A549 (cell line): ENCODE measurements around the gene USP36.

Experiments used
- CBX2 ChIP-seq: fragments of 200-600 bp; sonication (generic); IDR thresholded peaks from 2 replicates; pipeline ENCODE4 v1.6.1; 2016; ENCODE audit warnings: low read depth, mild to moderate bottlenecking, borderline replicate concordance
- CEBPB ChIP-seq, 2 experiments: fragments of >200 bp in 1 of 2; sonication (Bioruptor Twin) in 1 of 2; formaldehyde crosslinking in 1 of 2; IDR thresholded peaks; 2 replicates each; pipeline ENCODE4 v1.6.1; 2012 to 2016
- ESRRA ChIP-seq: fragments of 150-350 bp; IDR thresholded peaks from 2 replicates; pipeline ENCODE4 v1.6.1; 2014; ENCODE audit warnings: mild to moderate bottlenecking, low read length, borderline replicate concordance
- HOXA7 ChIP-seq: fragments of 250-450 bp; sonication (Bioruptor Pico); IDR thresholded peaks from 2 replicates; pipeline ENCODE4 v1.5.0; 2020; ENCODE audit warnings: mild to moderate bottlenecking, moderate library complexity
- MAFK ChIP-seq: fragments of 450-650 bp; IDR thresholded peaks from 2 replicates; pipeline ENCODE4 v1.6.1; 2014; ENCODE audit not compliant: partially characterized antibody
- MYC ChIP-seq: IDR thresholded peaks from 2 replicates; pipeline ENCODE4 v1.6.1; 2012; ENCODE audit warnings: mild to moderate bottlenecking, inconsistent platforms, low read length, improper control_type of control experiment, borderline replicate concordance
- POLR2A ChIP-seq: IDR thresholded peaks from 2 replicates; pipeline ENCODE4 v1.6.1; 2012; ENCODE audit warnings: mild to moderate bottlenecking, low read length
- POLR2AphosphoS2 ChIP-seq: conservative IDR thresholded peaks from 2 replicates; pipeline ENCODE4 v1.6.1; 2012; ENCODE audit warnings: low read length, improper control_type of control experiment, inconsistent platforms
- RAD21 ChIP-seq, 2 experiments: fragments of >200 bp in 1 of 2; sonication (Bioruptor Twin) in 1 of 2; formaldehyde crosslinking in 1 of 2; IDR thresholded peaks in 1 of 2; conservative IDR thresholded peaks in 1 of 2; 2 replicates in 1 of 2; 3 replicates in 1 of 2; pipeline ENCODE4 v1.6.1; 2012 to 2018; ENCODE audit warnings: inconsistent platforms in 1 of 2
- TF ChIP-seq, protein P1 (sequence below): fragments of 150-350 bp; IDR thresholded peaks from 2 replicates; pipeline ENCODE4 v1.6.1; 2014; ENCODE audit warnings: low read depth, mild to moderate bottlenecking, low read length
- TF ChIP-seq, protein P2 (sequence below): IDR thresholded peaks from 2 replicates; pipeline ENCODE4 v1.6.1; 2012
- TF ChIP-seq, protein P3 (sequence below): fragments of 200-600 bp; sonication (generic); IDR thresholded peaks from 2 replicates; pipeline ENCODE4 v1.6.1; 2016; ENCODE audit warnings: antibody characterized with exemption, mild to moderate bottlenecking, moderate library complexity
- TF ChIP-seq, protein P4 (sequence below): fragments of >200 bp; sonication (Bioruptor Twin); formaldehyde crosslinking; IDR thresholded peaks from 3 replicates; pipeline ENCODE4 v1.5.1; 2016

DNA sequence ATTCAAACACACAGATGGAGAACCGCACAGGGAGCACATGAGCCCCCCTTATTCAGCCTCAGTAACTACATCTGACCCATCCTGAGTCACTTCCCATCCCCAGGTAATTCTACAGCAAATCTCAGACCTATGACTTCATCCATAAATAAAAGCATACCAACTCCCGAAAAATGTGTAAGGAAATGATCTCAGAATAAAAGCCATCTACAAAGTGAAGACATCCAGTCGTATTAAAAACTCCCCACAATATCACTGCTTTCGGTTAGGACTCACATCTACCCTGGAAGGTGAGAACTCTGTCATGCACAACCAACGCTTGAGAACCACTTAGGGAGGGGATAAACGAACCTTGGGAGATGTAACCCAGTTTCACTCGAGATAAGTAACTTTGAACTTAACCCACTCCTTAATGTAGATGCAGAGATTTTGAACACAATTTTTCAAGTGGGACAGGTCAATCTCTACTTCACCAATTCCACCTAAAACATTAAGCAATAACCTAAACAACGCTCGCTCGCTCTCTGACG, 1.3 kb downstream of the USP36 start:
- TF ChIP-seq, protein P1, sequence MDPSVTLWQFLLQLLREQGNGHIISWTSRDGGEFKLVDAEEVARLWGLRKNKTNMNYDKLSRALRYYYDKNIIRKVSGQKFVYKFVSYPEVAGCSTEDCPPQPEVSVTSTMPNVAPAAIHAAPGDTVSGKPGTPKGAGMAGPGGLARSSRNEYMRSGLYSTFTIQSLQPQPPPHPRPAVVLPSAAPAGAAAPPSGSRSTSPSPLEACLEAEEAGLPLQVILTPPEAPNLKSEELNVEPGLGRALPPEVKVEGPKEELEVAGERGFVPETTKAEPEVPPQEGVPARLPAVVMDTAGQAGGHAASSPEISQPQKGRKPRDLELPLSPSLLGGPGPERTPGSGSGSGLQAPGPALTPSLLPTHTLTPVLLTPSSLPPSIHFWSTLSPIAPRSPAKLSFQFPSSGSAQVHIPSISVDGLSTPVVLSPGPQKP: no peak
- TF ChIP-seq, protein P2, sequence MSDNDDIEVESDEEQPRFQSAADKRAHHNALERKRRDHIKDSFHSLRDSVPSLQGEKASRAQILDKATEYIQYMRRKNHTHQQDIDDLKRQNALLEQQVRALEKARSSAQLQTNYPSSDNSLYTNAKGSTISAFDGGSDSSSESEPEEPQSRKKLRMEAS: no peak
- TF ChIP-seq POLR2AphosphoS2 (no peak), POLR2A (no peak), CBX2 (no peak), RAD21 (conservative IDR thresholded peaks at IDR 0.05 in 1 of 2, IDR thresholded peaks at IDR 0.05 in 1 of 2) (no peak), CEBPB (IDR thresholded peaks at IDR 0.05) (no peak), MYC (no peak), HOXA7 (no peak), MAFK (no peak), ESRRA (no peak)
- TF ChIP-seq, protein P3, sequence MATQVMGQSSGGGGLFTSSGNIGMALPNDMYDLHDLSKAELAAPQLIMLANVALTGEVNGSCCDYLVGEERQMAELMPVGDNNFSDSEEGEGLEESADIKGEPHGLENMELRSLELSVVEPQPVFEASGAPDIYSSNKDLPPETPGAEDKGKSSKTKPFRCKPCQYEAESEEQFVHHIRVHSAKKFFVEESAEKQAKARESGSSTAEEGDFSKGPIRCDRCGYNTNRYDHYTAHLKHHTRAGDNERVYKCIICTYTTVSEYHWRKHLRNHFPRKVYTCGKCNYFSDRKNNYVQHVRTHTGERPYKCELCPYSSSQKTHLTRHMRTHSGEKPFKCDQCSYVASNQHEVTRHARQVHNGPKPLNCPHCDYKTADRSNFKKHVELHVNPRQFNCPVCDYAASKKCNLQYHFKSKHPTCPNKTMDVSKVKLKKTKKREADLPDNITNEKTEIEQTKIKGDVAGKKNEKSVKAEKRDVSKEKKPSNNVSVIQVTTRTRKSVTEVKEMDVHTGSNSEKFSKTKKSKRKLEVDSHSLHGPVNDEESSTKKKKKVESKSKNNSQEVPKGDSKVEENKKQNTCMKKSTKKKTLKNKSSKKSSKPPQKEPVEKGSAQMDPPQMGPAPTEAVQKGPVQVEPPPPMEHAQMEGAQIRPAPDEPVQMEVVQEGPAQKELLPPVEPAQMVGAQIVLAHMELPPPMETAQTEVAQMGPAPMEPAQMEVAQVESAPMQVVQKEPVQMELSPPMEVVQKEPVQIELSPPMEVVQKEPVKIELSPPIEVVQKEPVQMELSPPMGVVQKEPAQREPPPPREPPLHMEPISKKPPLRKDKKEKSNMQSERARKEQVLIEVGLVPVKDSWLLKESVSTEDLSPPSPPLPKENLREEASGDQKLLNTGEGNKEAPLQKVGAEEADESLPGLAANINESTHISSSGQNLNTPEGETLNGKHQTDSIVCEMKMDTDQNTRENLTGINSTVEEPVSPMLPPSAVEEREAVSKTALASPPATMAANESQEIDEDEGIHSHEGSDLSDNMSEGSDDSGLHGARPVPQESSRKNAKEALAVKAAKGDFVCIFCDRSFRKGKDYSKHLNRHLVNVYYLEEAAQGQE: no peak
- TF ChIP-seq, protein P4, sequence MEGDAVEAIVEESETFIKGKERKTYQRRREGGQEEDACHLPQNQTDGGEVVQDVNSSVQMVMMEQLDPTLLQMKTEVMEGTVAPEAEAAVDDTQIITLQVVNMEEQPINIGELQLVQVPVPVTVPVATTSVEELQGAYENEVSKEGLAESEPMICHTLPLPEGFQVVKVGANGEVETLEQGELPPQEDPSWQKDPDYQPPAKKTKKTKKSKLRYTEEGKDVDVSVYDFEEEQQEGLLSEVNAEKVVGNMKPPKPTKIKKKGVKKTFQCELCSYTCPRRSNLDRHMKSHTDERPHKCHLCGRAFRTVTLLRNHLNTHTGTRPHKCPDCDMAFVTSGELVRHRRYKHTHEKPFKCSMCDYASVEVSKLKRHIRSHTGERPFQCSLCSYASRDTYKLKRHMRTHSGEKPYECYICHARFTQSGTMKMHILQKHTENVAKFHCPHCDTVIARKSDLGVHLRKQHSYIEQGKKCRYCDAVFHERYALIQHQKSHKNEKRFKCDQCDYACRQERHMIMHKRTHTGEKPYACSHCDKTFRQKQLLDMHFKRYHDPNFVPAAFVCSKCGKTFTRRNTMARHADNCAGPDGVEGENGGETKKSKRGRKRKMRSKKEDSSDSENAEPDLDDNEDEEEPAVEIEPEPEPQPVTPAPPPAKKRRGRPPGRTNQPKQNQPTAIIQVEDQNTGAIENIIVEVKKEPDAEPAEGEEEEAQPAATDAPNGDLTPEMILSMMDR: no peak
